NCI-H2227 treated with DMSO at 0.1 percent for 48 hours (cell line): ENCODE results near the gene DNASE1.
A peak's percentile ranks its signal among the peaks of the same experiment; 100 is the strongest.
"Not testable (repeated sequence)": the region's sequence is repeated elsewhere in the genome, so short reads cannot be mapped to it uniquely, and the experiment has no call there.

Source experiments
- DNase-seq: peaks from one replicate; lab custom pipeline; 2025; lab: John Stamatoyannopoulos, UW

Gene DNASE1

DNA sequence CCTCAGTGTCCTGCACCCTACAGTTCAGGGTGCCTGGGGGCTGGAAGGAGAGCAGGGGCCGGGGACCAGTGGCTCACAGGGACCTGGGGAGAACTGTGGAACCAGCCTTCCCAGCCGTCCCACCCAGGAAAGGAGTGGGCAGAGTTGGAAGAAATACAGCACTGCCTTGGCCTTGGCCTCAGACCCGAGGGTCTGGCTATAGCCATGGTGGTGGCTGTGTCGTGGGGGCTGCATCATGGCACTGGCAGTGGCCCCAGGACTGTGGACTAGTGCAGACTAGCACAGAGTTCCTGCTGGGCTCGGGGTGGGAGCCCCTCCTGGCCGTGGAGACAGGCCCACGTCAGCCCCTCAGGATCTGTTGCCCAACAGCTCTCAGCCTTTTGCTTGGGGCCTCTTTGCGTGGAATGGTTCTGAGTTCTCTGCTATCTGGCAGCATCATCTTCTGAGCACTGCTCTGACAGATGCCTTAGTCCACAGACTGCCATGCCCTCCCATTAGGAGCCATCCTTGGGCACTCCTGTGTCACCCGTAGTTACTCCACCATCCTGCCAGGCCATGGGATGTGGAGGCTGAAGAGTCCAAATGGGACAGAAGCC lies 12.6 kb upstream of the DNASE1 start:
- DNase-seq, result no peak

DNA sequence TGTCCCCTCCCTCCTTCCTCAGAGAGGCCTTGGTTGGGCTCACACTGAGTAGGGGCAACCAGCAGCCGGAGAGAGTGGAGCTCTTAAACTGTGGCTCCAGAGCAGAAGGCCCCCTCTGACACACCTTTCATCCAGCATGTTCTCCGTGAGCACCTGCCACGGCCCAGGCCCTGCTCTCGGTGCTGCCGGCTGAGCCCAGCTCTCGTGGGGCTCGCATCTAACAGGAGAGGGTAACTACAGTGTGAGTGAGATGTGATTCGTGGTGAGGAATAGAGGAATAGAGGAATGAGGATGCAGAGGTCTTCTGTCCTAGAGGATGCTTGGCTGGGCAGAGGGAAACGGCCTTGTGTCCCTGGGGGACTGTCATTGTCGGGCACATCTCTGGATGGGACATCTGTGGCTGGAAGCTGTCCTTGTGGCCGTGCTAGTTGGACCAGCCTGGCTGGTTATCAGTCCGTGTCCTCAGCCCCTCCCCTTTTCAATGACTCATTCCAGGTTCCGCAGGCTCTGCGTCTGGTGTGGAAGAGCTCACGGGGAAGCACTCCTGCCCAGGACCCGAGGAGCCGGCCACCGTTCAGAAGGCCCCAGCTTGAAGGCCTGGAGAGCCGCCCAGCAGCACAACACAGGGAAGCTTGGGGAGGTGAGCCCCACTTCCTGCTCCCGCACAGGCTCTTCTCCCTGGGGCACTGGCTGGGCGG lies 11.9 kb upstream of the DNASE1 start:
- no peak for DNase-seq

DNA sequence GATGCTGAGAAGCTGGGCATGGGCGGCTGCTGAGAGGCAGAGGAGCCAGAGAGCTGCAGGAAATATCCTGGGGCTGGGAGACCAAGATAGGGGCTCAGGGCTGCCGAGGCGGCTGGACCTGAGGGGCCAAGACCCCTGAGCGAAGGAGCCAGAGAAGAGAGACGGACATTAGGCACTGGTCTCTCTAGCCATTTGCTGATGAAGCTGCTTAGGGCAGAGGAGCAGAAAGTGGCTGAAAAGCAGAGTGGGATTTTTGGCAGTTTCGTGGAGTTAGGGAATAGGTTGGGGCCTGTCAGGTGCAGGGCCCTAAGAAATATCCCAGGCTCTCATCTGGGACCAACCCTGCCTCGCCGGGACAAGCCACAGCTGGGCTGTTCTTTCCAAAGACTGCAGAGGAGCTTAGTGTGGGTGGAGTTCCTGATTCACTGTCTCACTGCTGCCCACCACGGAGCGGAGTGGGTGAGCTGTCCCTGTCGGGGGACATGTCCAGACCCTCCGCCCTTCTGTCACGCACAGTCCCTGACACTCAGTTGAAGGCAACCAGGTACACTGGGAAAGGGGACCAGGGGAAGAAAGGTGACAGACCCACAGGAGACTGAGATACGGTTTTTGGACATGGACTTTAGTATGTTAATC lies 11.3 kb upstream of the DNASE1 start:
- no peak for DNase-seq

GRCh38 chr16:3645108-3645503 lies 9.4 kb upstream of the DNASE1 start:
- no peak for DNase-seq

DNA sequence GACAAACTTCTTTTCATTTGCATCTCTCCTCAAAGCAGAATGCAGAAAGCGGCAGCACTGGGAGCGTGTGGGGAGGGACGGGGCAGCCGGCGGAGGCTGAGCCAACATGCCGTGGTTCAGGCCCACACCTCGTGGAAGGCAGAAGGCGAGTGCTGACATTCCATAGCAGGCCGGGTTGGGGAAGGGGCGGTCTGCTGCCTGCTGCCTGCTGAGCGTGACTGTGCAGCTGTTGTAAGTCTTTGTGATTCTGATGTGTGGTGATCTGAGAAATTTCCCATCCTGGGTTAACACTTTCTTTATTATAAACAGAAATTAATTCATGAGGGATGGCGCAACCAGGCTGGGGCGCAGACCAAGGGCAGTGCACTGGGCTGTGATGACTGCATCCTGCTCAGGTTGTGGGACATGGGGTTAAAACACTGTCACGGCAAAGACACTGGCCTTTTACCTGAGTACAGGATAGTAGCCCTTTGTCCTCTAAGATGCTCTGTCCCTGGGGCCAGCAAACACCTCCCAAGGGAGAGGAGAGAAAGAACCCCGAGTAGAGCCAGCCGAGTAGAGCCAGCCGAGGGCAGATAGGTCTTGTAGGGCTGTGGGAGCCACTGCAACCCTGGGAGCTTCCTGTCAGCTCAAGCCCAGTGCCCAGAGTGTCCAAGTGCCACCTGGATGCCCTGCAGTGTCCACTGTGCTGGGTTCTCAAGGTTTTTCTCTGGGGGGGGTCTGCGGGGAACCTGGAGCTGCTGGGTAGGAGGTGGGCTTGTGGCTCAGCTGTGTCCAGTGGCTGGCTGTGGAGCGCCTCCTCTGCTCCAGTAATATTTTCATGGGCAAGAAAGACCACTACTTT lies 8.8 kb upstream of the DNASE1 start:
- peak; percentile 23 for DNase-seq

DNA sequence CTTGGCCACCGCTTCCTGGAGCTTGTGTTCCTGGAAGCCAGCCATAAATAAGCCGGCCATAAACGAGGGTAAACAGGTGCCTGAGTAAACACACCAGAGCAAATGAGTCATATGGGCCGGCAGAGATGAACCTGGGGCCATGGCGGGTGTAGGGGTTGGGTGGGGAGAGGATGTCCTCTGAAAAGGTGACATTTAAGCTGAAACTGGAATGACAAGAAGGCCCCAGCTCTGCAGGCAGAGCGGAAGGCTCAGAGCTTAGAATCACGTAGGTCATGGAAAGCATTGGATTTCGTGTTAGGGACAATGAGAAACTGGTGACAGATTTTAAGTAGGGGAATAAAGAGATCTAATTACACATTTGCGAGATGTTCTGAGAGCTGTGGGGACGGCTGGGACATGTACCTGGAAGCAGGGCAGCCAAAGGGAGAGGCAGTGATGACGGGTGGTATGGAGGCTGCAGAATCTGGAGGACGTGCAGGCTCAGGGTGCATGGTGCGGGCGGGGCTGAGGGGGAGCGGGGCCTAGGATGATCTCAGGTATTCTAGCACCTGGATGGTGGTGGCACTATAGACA lies 8.1 kb upstream of the DNASE1 start:
- DNase-seq, result no peak

- no peak for DNase-seq
Measured at GRCh38 chr16:3650631-3651265, 3.7 kb upstream of the DNASE1 start.

DNA sequence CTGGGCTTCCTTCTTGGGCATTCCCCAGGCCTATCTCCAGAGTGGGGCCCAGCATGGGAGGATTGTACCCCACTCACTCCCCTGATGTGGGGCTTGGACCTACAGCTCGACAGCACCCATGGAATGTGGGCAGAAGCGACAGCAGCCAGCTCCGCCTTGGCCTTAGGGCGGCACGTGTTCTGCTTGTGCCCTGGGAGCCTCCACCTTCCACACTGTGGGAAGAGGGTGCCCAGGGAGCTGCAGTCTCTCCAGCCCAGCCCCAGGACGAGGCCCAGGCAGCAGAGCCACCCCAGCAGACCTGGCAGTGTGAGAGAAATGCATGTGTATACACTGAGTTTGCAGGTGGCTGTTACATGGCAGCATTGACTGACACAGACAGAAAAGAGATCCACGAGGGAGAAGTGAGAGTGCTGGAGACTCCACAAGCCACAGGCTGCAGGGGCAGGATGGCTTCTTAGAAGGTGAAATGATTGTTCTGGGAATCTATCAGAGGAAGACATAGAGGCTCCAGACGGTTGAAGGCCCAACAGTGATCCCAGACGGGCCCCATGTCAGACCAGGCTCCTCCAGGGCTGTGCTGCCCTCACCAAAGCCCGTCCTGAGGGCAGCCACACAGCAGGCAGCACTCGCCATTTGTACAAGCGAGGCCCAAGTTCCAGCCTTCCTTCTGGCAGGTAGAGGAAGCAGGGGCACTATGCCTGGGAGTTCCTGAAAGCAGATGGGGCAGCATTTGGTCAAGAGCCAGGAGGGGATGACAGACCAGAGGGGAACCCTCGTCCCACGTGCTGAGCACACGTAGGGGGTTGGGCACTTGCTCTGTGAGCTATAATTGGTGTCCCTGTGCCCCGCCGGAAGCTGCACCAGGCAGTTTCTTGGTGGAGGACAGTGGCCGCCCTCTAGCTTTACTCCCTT lies 2.8 kb upstream of the DNASE1 start:
- DNase-seq, result no peak

DNA sequence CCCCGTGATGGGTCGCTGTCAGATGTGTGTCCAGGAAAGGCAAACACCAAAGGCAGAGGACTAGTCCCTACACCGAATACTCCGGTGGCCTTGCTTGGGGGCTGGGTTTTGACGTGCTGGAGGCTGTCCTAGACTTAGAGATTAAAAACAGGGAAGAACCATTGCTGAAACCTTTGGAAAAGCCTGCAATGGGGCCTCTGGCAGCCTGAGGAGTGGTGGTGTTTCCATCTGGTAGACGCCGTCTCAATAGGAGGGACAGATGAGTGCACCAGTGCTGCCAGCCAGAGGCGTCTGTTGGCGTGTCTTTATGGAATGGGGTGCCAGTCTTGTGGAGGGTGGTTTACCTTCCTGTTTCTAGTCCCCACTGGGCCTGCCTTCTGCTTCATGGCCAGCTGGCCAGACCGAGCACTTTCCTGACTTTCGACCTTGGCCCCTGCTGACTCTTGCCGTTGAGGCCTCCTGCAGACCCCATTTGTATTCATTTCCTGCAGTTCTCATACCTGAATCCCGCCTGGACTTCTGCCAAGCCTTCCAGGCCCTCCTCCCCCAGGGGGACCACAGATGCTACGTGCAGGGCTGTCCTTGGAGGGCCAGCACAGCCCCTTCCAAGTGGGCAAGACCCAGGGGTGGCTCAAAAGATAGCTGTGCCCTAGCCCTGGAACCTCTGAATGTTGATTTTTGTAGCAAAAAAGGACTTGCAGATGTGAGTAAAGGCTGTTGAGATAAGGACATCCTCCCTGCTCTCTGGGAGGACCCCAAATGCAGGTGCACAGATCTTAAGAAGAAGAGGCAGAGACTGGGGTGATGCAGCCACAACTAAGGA lies 1.9 kb upstream of the DNASE1 start:
- DNase-seq, result no peak

DNA sequence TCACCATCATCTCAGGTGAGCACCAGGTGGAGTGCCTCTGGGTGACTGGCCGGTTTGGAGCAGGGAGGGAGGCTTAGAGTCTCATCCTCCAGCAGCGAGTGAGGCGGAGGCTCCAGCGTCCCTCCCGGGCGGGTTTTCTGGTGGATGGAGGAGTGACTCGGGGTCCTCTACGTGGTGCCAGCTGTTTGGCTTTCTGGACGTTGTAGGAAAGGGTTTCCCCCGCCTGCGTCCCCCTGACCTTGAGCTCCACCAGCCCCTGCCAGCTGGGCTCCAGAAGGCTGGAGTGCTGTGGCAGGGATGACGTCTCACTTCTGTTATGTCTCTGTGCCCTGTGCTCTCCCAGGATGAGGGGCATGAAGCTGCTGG lies 522 bp downstream of the DNASE1 start:
- no peak for DNase-seq

DNA sequence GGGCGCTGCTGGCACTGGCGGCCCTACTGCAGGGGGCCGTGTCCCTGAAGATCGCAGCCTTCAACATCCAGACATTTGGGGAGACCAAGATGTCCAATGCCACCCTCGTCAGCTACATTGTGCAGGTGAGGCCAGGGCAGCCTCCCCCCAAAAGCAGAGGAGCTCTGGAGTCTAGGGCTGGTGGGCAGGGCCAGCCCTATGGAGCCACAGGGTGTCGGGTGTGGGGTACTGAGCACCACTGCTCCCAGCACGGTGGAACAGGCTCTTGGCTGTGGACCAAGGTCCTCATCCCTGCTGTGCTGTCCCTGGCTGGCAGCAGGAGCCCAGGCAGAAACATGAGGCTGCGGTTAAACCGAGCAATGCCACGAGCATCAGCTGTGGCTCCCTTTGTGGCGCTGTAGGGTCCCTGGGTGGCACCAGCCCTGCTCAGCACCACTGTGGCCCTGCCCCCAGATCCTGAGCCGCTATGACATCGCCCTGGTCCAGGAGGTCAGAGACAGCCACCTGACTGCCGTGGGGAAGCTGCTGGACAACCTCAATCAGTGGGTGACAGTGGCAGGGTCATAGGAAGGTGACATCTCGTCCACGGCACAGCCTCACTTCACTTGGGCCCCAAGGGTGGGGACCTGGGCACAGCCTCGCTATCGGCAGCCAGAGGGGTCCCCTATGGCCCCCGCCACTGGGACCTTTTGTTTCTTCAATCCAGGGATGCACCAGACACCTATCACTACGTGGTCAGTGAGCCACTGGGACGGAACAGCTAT lies 1.1 kb downstream of the DNASE1 start:
- DNase-seq, result no peak

- not testable (repeated sequence) for DNase-seq
Measured at GRCh38 chr16:3656160-3656490, 1.6 kb downstream of the DNASE1 start.

GRCh38 chr16:3656491-3657468 lies 2.3 kb downstream of the DNASE1 start:
- DNase-seq, result no peak

DNA sequence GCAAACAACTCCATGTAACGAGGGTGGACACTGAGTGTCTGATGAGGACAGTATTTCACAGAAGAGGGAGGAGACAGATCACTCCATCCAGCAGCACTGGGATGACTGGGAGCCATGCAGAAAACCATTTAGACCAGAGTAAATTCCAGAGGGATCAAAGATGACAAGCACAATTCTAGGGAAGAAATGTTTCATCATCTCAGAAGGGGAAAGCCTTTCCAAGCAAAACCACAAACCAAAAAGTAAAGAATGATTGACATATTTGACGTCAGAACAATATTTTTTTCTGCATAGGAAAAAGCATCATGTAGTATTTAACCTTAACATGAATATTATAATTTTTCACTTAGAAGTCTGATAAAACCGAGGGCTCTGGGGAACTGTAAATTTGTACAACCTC lies 4.8 kb downstream of the DNASE1 start:
- DNase-seq, result no peak

DNA sequence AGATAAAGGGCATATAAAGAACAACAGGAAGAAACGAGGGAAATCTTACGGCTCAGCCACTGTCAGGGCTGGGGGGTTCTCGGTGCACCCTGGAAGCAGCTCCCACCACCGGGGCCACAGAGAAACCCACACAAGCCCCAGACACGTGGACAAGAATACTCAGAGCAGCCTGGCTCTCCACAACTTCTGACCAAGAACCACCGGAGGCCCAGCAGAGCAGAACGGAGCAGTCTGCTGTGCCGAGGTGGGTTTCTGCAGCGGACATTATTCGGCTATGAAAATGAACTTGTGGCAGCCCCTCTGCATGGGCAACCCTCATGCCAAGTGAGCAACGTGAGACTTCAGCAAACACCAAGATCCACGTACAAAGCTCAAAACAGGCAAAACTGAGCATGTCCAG lies 6.8 kb downstream of the DNASE1 start:
- no peak for DNase-seq

DNA sequence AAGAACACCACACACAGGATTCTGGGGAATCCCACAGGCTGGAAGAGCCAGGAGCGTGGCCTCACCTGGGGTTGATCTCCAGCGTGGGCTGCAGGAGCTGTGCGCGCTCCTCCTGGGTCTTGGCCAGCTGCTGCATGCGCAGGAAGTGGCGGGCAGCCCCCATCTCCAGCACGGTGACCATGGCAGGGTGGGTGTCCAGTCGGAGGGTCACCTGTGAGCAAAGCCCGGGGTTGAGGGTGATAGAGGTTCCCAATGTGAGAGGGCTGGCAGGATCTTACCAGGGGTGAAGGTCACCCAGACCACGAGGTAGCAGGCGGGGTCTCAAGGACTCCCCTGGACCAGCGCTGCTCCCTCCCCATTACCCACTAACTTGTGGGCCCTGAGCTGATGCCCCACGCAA lies 7.4 kb downstream of the DNASE1 start:
- DNase-seq, result no peak

DNA sequence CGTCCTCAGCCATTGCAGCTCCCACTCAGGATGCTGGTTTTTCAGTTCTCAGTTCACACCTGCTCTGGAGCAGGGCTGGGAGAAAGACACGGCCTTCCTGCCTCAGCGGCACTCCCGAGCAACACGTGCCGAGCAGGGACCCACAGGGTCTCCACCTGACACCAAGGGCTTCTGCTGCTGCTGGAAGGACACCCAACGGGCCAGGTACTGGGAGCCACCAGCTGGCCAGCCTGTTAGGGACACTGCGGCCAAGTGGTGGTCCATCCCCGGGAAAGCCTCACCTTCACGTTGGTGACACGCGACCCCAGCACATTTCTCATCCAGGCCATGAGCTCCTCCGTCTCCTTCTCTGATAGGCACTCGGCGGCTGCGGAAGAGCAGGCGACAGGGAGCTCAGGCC lies 8.1 kb downstream of the DNASE1 start:
- no peak for DNase-seq
